Measurements from ENCODE around the gene BGN.

DNA sequence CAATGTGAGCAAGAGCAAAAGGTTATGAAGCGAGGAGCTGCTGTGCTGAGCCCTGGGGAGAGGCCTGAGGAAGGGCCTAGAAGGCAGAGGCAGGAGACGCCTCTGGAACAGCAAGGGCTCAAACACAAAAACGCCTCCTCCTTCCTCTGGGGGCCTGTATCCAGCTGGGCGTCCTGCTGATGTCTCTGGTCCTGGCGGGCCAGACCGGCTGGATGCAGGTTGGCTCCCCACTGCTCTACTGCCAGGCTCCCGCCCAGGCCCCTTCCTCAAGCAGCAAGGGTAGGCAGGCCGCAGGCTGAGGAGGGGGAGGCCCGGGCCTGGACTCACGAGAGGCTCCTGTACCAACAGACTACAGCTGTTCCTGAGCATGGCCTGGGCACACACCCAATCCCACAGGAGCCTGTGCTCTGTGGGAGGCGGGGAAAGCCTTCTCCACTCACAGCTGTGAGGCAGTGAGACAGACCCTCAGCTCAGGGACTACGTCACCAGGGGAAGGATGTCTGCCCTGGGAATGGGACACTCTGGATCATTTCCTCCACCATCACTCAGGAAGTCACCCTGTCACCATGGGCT, 26.7 kb upstream of the BGN start:
- TF ChIP-seq, protein P1, sequence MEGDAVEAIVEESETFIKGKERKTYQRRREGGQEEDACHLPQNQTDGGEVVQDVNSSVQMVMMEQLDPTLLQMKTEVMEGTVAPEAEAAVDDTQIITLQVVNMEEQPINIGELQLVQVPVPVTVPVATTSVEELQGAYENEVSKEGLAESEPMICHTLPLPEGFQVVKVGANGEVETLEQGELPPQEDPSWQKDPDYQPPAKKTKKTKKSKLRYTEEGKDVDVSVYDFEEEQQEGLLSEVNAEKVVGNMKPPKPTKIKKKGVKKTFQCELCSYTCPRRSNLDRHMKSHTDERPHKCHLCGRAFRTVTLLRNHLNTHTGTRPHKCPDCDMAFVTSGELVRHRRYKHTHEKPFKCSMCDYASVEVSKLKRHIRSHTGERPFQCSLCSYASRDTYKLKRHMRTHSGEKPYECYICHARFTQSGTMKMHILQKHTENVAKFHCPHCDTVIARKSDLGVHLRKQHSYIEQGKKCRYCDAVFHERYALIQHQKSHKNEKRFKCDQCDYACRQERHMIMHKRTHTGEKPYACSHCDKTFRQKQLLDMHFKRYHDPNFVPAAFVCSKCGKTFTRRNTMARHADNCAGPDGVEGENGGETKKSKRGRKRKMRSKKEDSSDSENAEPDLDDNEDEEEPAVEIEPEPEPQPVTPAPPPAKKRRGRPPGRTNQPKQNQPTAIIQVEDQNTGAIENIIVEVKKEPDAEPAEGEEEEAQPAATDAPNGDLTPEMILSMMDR (IDR thresholded peaks at IDR 0.05 in 2 of 3, conservative IDR thresholded peaks at IDR 0.05 in 1 of 3; ENCODE audit: control insufficient read depth in 2 of 3, extremely low read depth in 1 of 3, insufficient read depth in 1 of 3, low read depth in 3 of 3, low read length in 3 of 3), result no peak
- TF ChIP-seq, protein P2, sequence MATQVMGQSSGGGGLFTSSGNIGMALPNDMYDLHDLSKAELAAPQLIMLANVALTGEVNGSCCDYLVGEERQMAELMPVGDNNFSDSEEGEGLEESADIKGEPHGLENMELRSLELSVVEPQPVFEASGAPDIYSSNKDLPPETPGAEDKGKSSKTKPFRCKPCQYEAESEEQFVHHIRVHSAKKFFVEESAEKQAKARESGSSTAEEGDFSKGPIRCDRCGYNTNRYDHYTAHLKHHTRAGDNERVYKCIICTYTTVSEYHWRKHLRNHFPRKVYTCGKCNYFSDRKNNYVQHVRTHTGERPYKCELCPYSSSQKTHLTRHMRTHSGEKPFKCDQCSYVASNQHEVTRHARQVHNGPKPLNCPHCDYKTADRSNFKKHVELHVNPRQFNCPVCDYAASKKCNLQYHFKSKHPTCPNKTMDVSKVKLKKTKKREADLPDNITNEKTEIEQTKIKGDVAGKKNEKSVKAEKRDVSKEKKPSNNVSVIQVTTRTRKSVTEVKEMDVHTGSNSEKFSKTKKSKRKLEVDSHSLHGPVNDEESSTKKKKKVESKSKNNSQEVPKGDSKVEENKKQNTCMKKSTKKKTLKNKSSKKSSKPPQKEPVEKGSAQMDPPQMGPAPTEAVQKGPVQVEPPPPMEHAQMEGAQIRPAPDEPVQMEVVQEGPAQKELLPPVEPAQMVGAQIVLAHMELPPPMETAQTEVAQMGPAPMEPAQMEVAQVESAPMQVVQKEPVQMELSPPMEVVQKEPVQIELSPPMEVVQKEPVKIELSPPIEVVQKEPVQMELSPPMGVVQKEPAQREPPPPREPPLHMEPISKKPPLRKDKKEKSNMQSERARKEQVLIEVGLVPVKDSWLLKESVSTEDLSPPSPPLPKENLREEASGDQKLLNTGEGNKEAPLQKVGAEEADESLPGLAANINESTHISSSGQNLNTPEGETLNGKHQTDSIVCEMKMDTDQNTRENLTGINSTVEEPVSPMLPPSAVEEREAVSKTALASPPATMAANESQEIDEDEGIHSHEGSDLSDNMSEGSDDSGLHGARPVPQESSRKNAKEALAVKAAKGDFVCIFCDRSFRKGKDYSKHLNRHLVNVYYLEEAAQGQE (IDR thresholded peaks at IDR 0.05; ENCODE audit: low read depth, low read length), result no peak

Data from GM12878 (cell line).